K562 (cell line): ENCODE results near the gene ALG1. TPM values are rescaled to one million over a fixed set of nuclear protein-coding genes. Genes with fewer than 3 reads are reported as not detected.
A peak's percentile ranks its signal among the peaks of the same experiment; 100 is the strongest.

Experiments
- ATAC-seq: fragments of 200-7000 bp; cut with Tn5 transposase; 3 replicates; pipeline ENCODE4 v1.9.1; 2020; ENCODE audit warnings: moderate library complexity
- BruUV-seq: library from RNA; stranded (reverse); fragments of 400-500 nt; replicated peaks from 2 replicates; lab custom pipeline; 2021; lab: Mats Ljungman, UMichigan
- CTCF ChIA-PET: fragments of 300-600 bp; formaldehyde crosslinking; extraction: SDS; loops from one replicate; lab custom pipeline; 2021; ENCODE audit warnings: low intra/inter-chr PET ratio; lab: Yijun Ruan, JAX
- POLR2A ChIA-PET: fragments of 300-600, 350-650 bp; sonication (Branson Sonifier 250); formaldehyde crosslinking; extraction: SDS; loops from one replicate; lab custom pipeline; 2021; ENCODE audit warnings: antibody characterized with exemption, inconsistent platforms; lab: Yijun Ruan, JAX
- DNase-seq, 4 experiments: peaks; one replicate each; pipeline versions ENCODE4 v3.0.0 to v3.0.0-alpha.2; 2011 to 2018; ENCODE audit warnings: low spot score in 3 of 4, mixed read lengths in 3 of 4; ENCODE audit errors: extremely low read depth in 1 of 4
- FAIRE-seq: peaks from 2 replicates; lab custom pipeline; 2011; peaks lifted over from hg19 to GRCh38; lab: Jason Lieb, UNC
- H2AFZ ChIP-seq: 2 replicates; pipeline ENCODE4 v1.6.0; 2011; ENCODE audit warnings: low read depth, low read length, control low read depth, inconsistent platforms
- H3K27ac ChIP-seq: fragments of 200-600 bp; 3 replicates; pipeline ENCODE4 v1.8.0; 2011; ENCODE audit warnings: low read depth, mild to moderate bottlenecking, control low read depth, inconsistent platforms, low read length, moderate library complexity, mixed read lengths; ENCODE audit errors: extremely low read depth
- H3K27me3 ChIP-seq, 2 experiments: fragments of 300-600 bp in 1 of 2; 2 replicates in 1 of 2; 3 replicates in 1 of 2; pipeline versions ENCODE4 v1.6.0 to v1.8.0; 2011; ENCODE audit warnings: inconsistent platforms in 2 of 2, low read length in 2 of 2, mild to moderate bottlenecking in 1 of 2, mixed read lengths in 1 of 2, moderate library complexity in 1 of 2; ENCODE audit not compliant: control insufficient read depth in 2 of 2, insufficient read depth in 2 of 2
- H3K36me3 ChIP-seq: fragments of 300-600 bp; 3 replicates; pipeline ENCODE4 v1.8.0; 2011; ENCODE audit warnings: mild to moderate bottlenecking, low read length, inconsistent platforms; ENCODE audit not compliant: control insufficient read depth, insufficient read depth
- H3K4me1 ChIP-seq, 2 experiments: fragments of 200-600 bp in 1 of 2; replicated peaks in 1 of 2; 2 replicates in 1 of 2; 3 replicates in 1 of 2; pipeline versions ENCODE4 v1.5.1 to v1.8.0; 2011; ENCODE audit warnings: inconsistent platforms in 2 of 2, low read length in 2 of 2, mild to moderate bottlenecking in 1 of 2, mixed read lengths in 1 of 2, moderate library complexity in 1 of 2; ENCODE audit not compliant: control insufficient read depth in 2 of 2, insufficient read depth in 2 of 2
- H3K4me2 ChIP-seq: 2 replicates; pipeline ENCODE4 v1.6.1; 2011; ENCODE audit warnings: low read length, control low read depth, inconsistent platforms, mixed read lengths; ENCODE audit not compliant: insufficient read depth
- H3K4me3 ChIP-seq: fragments of 200-600 bp; sonication (generic), shearing (Covaris generic); 2 replicates; pipeline ENCODE4 v1.5.1; 2016; ENCODE audit warnings: control low read depth, inconsistent platforms
- H3K79me2 ChIP-seq: fragments of 200-600 bp; 3 replicates; pipeline ENCODE4 v1.8.0; 2011; ENCODE audit warnings: low read length, inconsistent platforms; ENCODE audit not compliant: control insufficient read depth, insufficient read depth
- H3K9ac ChIP-seq, 2 experiments: 2 replicates each; pipeline versions ENCODE4 v1.6.0 to v1.6.1; 2011; ENCODE audit warnings: low read depth in 2 of 2, low read length in 2 of 2, control low read depth in 1 of 2, inconsistent platforms in 1 of 2, mild to moderate bottlenecking in 1 of 2, mixed read lengths in 1 of 2; ENCODE audit not compliant: insufficient read depth in 1 of 2
- H3K9me1 ChIP-seq: one replicate; pipeline ENCODE4 v1.6.0; 2011; ENCODE audit warnings: inconsistent platforms, mild to moderate bottlenecking, low read length, moderate library complexity; ENCODE audit not compliant: control insufficient read depth, insufficient read depth
- H3K9me3 ChIP-seq: replicated peaks from 2 replicates; pipeline ENCODE4 v1.5.1; 2011; ENCODE audit warnings: low read depth, low read length, inconsistent platforms; ENCODE audit not compliant: control insufficient read depth, insufficient read depth
- H4K20me1 ChIP-seq: replicated peaks from 2 replicates; pipeline ENCODE4 v1.6.1; 2011; ENCODE audit warnings: low read length, inconsistent platforms, mixed read lengths; ENCODE audit not compliant: control insufficient read depth, insufficient read depth
- ATF1 ChIP-seq, 2 experiments: fragments of 450-650 bp in 1 of 2; IDR thresholded peaks; 2 replicates each; pipeline ENCODE4 v1.6.1; 2016; ENCODE audit warnings: missing compliant biosample characterization in 1 of 2, missing genetic modification characterization in 1 of 2
- CREM ChIP-seq: IDR thresholded peaks from 2 replicates; pipeline ENCODE4 v1.6.1; 2014; ENCODE audit warnings: antibody characterized with exemption, low read depth
- MYNN ChIP-seq, 2 experiments: sonication (generic); formaldehyde crosslinking in 1 of 2; IDR thresholded peaks; 2 replicates each; pipeline versions ENCODE4 v1.5.0 to v1.6.1; 2016 to 2020; ENCODE audit warnings: antibody characterized with exemption in 1 of 2, missing genetic modification reagents in 1 of 2
- REST ChIP-seq, 2 experiments: fragments of 450-650 bp; formaldehyde crosslinking in 1 of 2; IDR thresholded peaks; 2 replicates each; pipeline versions ENCODE4 v1.4.0 to v1.6.1; 2014 to 2020; ENCODE audit warnings: mild to moderate bottlenecking in 2 of 2, borderline replicate concordance in 1 of 2, low read depth in 1 of 2
- WGBS: fragments of 100-300 bp; shearing (Covaris generic); methylation state at CpG from one replicate; pipeline ENCODE4 v1.1.6; 2016; ENCODE audit warnings: low coverage, mixed read lengths; ENCODE audit not compliant: insufficient coverage; ENCODE audit errors: missing lambda C conversion rate; 5-methylcytosine and 5-hydroxymethylcytosine counted together
- in situ Hi-C: fragments of 300-500 bp; cut with MboI; formaldehyde crosslinking; loops from 4 replicates; pipeline ENCODE4 v1.15.0; 2018; ENCODE audit warnings: inconsistent platforms, mixed read lengths
- intact Hi-C: fragments of 100-400 bp; cut with micrococcal nuclease; formaldehyde crosslinking; loops from 2 replicates; pipeline ENCODE4 v1.14.2; 2022
- polyA plus RNA-seq, 8 experiments: library from polyadenylated mRNA; depleted of rRNA in 4 of 8; stranded (reverse) in 5 of 8; unstranded in 3 of 8; fragments of >200 nt; fragmentation: Nextera tagmentation in 2 of 8; fragmentation: Illumina TruSeq in 1 of 8; extraction: Ambion mirVana in 2 of 8; extraction: Trizol in 1 of 8; gene quantifications; 2 replicates each; pipeline versions ENCODE4 v1.2.1 to v1.2.3, GENCODE V29; 2011 to 2014; ENCODE audit warnings: inconsistent platforms in 1 of 8, missing spikeins in 1 of 8
- total RNA-seq, 7 experiments: library from RNA; depleted of rRNA in 6 of 7; stranded (reverse); fragments of >200 nt in 6 of 7; fragmentation: Illumina TruSeq in 2 of 7; extraction: Trizol in 2 of 7; gene quantifications; 2 replicates each; pipeline versions ENCODE4 v1.2.1 to v1.2.3, GENCODE V29; 2011 to 2021; ENCODE audit warnings: low replicate concordance in 1 of 7

Gene ALG1
- total and polyA plus RNA-seq, 9 of the 15 experiments (the other 6 are each of a cell fraction or from before 2014, with no cell fraction given) = 1.1 to 26.4 (median 18.3) TPM

- Histone ChIP-seq H3K4me3 (no peak overlapping the region), H4K20me1 (peaks cover 18% of the 10 kb centered on the region), H3K4me2 (no peak overlapping the region), H2AFZ (no peak overlapping the region), H3K9me3 (no peaks in the 10 kb centered on the region), H3K79me2 (no peaks in the 10 kb centered on the region), H3K27me3 (peaks cover 45 to 53% of the 10 kb centered on the region in 2 experiments; a peak in 4 of 5 replicates), H3K9ac (no peak overlapping the region), H3K36me3 (no peaks in the 10 kb centered on the region), H3K9me1 (no peaks in the 10 kb centered on the region), H3K4me1 (no peaks in the 10 kb centered on the region; a peak in 1 of 5 replicates), H3K27ac (no peak overlapping the region)
- no peak for ATAC-seq
- POLR2A ChIA-PET = no interaction called here
- WGBS = 3% methylated on average over 11 of the region's 12 CpGs
- FAIRE-seq = no peak
- DNase-seq = no peak
- BruUV-seq = no TSS peak
- in situ Hi-C loops = no loop called here
- CTCF ChIA-PET = no interaction called here
- intact Hi-C loops = no loop called here
- TF ChIP-seq MYNN (IDR thresholded peaks at IDR 0.05) = no peak
- TF ChIP-seq MYNN (CRISPR knock-in tag; IDR thresholded peaks at IDR 0.05) = no peak
These were observed 30.0 kb upstream of the ALG1 start for GRCh38 chr16:5041600-5042133.

GRCh38 chr16:5042574-5043171 is 29.0 kb upstream of the ALG1 start:
- Histone ChIP-seq H3K27me3 (peaks cover 48 to 53% of the 10 kb centered on the region in 2 experiments), H3K4me2 (no peak overlapping the region), H3K36me3 (no peaks in the 10 kb centered on the region), H3K9me1 (no peaks in the 10 kb centered on the region), H3K9ac (no peak overlapping the region; a peak in 1 of 4 replicates), H2AFZ (no peak overlapping the region), H3K9me3 (no peaks in the 10 kb centered on the region), H3K79me2 (no peaks in the 10 kb centered on the region), H3K4me1 (no peaks in the 10 kb centered on the region; a peak in 1 of 5 replicates), H3K27ac (no peak overlapping the region), H3K4me3 (no peak overlapping the region), H4K20me1 (peaks cover 18% of the 10 kb centered on the region)
- ChIA-PET CTCF (no interaction called here), POLR2A (interaction anchor here (0.6 to 1.8 kb wide), 4 partner anchors 12 to 30 kb away, joined by 3 to 6 read pairs (median 4); partner anchors contain the start of gene ALG1)
- intact Hi-C loops (no loop called here), in situ Hi-C loops (no loop called here)
- BruUV-seq = no TSS peak
- ATAC-seq = peak; percentile 74
- peak in 1 of 4 experiments; percentile 33 for DNase-seq
- 0% methylated on average over 14 of the region's 14 CpGs for WGBS
- FAIRE-seq = no peak
- TF ChIP-seq CREM (peak; percentile 64), REST (IDR thresholded peaks at IDR 0.05; ENCODE audit: borderline replicate concordance) (peak; percentile 50), REST (CRISPR knock-in tag; IDR thresholded peaks at IDR 0.05; ENCODE audit: low read depth) (no peak), ATF1 (CRISPR knock-in tag; IDR thresholded peaks at IDR 0.05) (no peak), ATF1 (tag; IDR thresholded peaks at IDR 0.05) (0 out of 2 replicates have a peak, but pooled peaks have one; percentile 28)
